H1 (cell line): ENCODE data around the gene GRK5. TPM values are rescaled to one million over a fixed set of nuclear protein-coding genes. Genes with fewer than 3 reads are reported as not detected.
A peak's percentile ranks its signal among the peaks of the same experiment; 100 is the strongest.

Source experiments
- CTCF ChIA-PET: fragments of 300-600 bp; sonication (Branson Sonifier 250); formaldehyde crosslinking; loops from one replicate; lab custom pipeline; 2021; ENCODE audit not compliant: partially characterized antibody; lab: Charles Lee
- POLR2A ChIA-PET: fragments of 300-600 bp; sonication (Branson Sonifier 250); formaldehyde crosslinking; loops from one replicate; lab custom pipeline; 2021; ENCODE audit warnings: inconsistent platforms; ENCODE audit not compliant: partially characterized antibody; lab: Charles Lee
- DNase-seq, 2 experiments: peaks; one replicate each; pipeline versions ENCODE4 v3.0.0 to v3.0.0-alpha.2; 2010 to 2022; ENCODE audit warnings: low spot score in 2 of 2, low read depth in 1 of 2, mixed read lengths in 1 of 2
- FAIRE-seq: peaks from 2 replicates; lab custom pipeline; 2011; peaks lifted over from hg19 to GRCh38; lab: Jason Lieb, UNC
- H2AFZ ChIP-seq: 2 replicates; pipeline ENCODE4 v1.8.1; 2012; ENCODE audit warnings: low read length, inconsistent platforms
- H2AK5ac ChIP-seq: 2 replicates; pipeline ENCODE4 v1.6.1; 2013; ENCODE audit warnings: low read depth, low read length
- H2BK120ac ChIP-seq: replicated peaks from 2 replicates; pipeline ENCODE3; 2013; ENCODE audit warnings: low read depth, low read length, inconsistent platforms
- H2BK12ac ChIP-seq: 2 replicates; pipeline ENCODE4 v1.6.1; 2013; ENCODE audit warnings: low read depth, low read length
- H2BK15ac ChIP-seq: 2 replicates; pipeline ENCODE4 v1.6.1; 2013; ENCODE audit warnings: low read length
- H2BK20ac ChIP-seq: 2 replicates; pipeline ENCODE4 v1.6.1; 2013; ENCODE audit warnings: low read length
- H2BK5ac ChIP-seq: 2 replicates; pipeline ENCODE4 v1.6.1; 2013; ENCODE audit warnings: low read depth, low read length
- H3K14ac ChIP-seq: 2 replicates; pipeline ENCODE4 v1.6.1; 2013; ENCODE audit warnings: inconsistent platforms; ENCODE audit not compliant: insufficient read length
- H3K18ac ChIP-seq: 2 replicates; pipeline ENCODE4 v1.6.1; 2013; ENCODE audit warnings: low read length; ENCODE audit errors: extremely low read depth
- H3K23ac ChIP-seq: 2 replicates; pipeline ENCODE4 v1.6.1; 2013; ENCODE audit warnings: inconsistent platforms; ENCODE audit not compliant: insufficient read length
- H3K23me2 ChIP-seq: 2 replicates; pipeline ENCODE4 v1.6.1; 2013; ENCODE audit warnings: low read depth, low read length
- H3K27ac ChIP-seq: 2 replicates; pipeline ENCODE4 v1.6.1; 2011; ENCODE audit warnings: low read depth, low read length, inconsistent platforms
- H3K27me3 ChIP-seq, 4 experiments: replicated peaks in 1 of 4; 1 replicate in 1 of 4; 2 replicates in 3 of 4; pipeline versions ENCODE4 v1.6.1 to v1.8.1; 2011 to 2013; ENCODE audit warnings: low read length in 3 of 4, mild to moderate bottlenecking in 3 of 4, inconsistent platforms in 2 of 4, mixed read lengths in 2 of 4, moderate library complexity in 1 of 4; ENCODE audit not compliant: control insufficient read depth in 3 of 4, insufficient read depth in 3 of 4; ENCODE audit errors: extremely low read depth in 1 of 4
- H3K36me3 ChIP-seq, 4 experiments: 2 replicates each; pipeline versions ENCODE4 v1.6.1 to v1.8.1; 2011 to 2013; ENCODE audit warnings: mild to moderate bottlenecking in 4 of 4, low read length in 3 of 4, moderate library complexity in 2 of 4, control low read depth in 1 of 4, inconsistent platforms in 1 of 4; ENCODE audit not compliant: insufficient read depth in 4 of 4, control insufficient read depth in 2 of 4
- H3K4ac ChIP-seq: replicated peaks from 2 replicates; pipeline ENCODE3; 2013; ENCODE audit warnings: low read length, low read depth, mixed read lengths, inconsistent platforms; ENCODE audit not compliant: insufficient read length
- H3K4me1 ChIP-seq, 4 experiments: replicated peaks in 1 of 4; 1 replicate in 1 of 4; 2 replicates in 3 of 4; pipeline versions ENCODE4 v1.6.1 to v1.8.1; 2011 to 2013; ENCODE audit warnings: low read length in 3 of 4, inconsistent platforms in 2 of 4, mixed read lengths in 1 of 4; ENCODE audit not compliant: insufficient read depth in 4 of 4, control insufficient read depth in 3 of 4
- H3K4me2 ChIP-seq, 2 experiments: 2 replicates each; pipeline versions ENCODE4 v1.6.1 to v1.8.1; 2011 to 2013; ENCODE audit warnings: low read depth in 2 of 2, low read length in 2 of 2, control low read depth in 1 of 2, inconsistent platforms in 1 of 2, mild to moderate bottlenecking in 1 of 2; ENCODE audit not compliant: insufficient read depth in 1 of 2
- H3K4me3 ChIP-seq, 4 experiments: fragments of 200-600, 300-600 bp in 1 of 4; sonication (generic), shearing (Covaris generic), sonication (Bioruptor Twin) in 1 of 4; 2 replicates each; pipeline versions ENCODE4 v1.5.1 to v1.8.1; 2011 to 2016; ENCODE audit warnings: low read length in 4 of 4, low read depth in 3 of 4, control low read depth in 2 of 4, inconsistent platforms in 2 of 4, mild to moderate bottlenecking in 2 of 4, mixed read lengths in 1 of 4, moderate library complexity in 1 of 4; ENCODE audit not compliant: insufficient read depth in 2 of 4; ENCODE audit errors: extremely low read depth in 1 of 4
- H3K56ac ChIP-seq: replicated peaks from 2 replicates; pipeline ENCODE3; 2013; ENCODE audit warnings: low read depth, mild to moderate bottlenecking, mixed read lengths, low read length, inconsistent platforms; ENCODE audit not compliant: insufficient read length
- H3K79me1 ChIP-seq: 2 replicates; pipeline ENCODE4 v1.6.1; 2013; ENCODE audit warnings: low read depth, low read length, control low read depth
- H3K79me2 ChIP-seq, 2 experiments: 2 replicates each; pipeline versions ENCODE4 v1.6.1 to v1.8.1; 2012 to 2013; ENCODE audit warnings: low read length in 2 of 2, mild to moderate bottlenecking in 2 of 2, inconsistent platforms in 1 of 2; ENCODE audit not compliant: insufficient read depth in 2 of 2, control insufficient read depth in 1 of 2
- H3K9ac ChIP-seq, 4 experiments: replicated peaks in 1 of 4; 1 replicate in 1 of 4; 2 replicates in 3 of 4; pipeline versions ENCODE4 v1.6.1 to v1.8.1; 2011 to 2013; ENCODE audit warnings: low read depth in 3 of 4, low read length in 3 of 4, control low read depth in 2 of 4, mild to moderate bottlenecking in 2 of 4, moderate library complexity in 2 of 4, inconsistent platforms in 1 of 4; ENCODE audit errors: extremely low read depth in 1 of 4
- H3K9me3 ChIP-seq, 2 experiments: 2 replicates each; pipeline versions ENCODE4 v1.6.1 to v1.8.1; 2012 to 2013; ENCODE audit warnings: mild to moderate bottlenecking in 2 of 2, moderate library complexity in 2 of 2, control low read depth in 1 of 2, inconsistent platforms in 1 of 2, low read depth in 1 of 2, low read length in 1 of 2, mixed read lengths in 1 of 2; ENCODE audit not compliant: insufficient read depth in 2 of 2
- H4K20me1 ChIP-seq, 2 experiments: replicated peaks in 1 of 2; 2 replicates each; pipeline versions ENCODE3 to v1.8.1; 2011 to 2013; ENCODE audit warnings: inconsistent platforms in 2 of 2, low read length in 2 of 2, mild to moderate bottlenecking in 1 of 2; ENCODE audit not compliant: insufficient read depth in 2 of 2, control insufficient read depth in 1 of 2
- H4K5ac ChIP-seq: 2 replicates; pipeline ENCODE4 v1.6.1; 2013; ENCODE audit warnings: low read length, low read depth, mixed read lengths, inconsistent platforms; ENCODE audit not compliant: insufficient read length
- H4K8ac ChIP-seq: 2 replicates; pipeline ENCODE4 v1.8.0; 2013; ENCODE audit warnings: mild to moderate bottlenecking, moderate library complexity, low read length, inconsistent platforms; ENCODE audit not compliant: insufficient read depth; ENCODE audit errors: extremely low read depth
- H4K91ac ChIP-seq: replicated peaks from 2 replicates; pipeline ENCODE3; 2013; ENCODE audit warnings: low read length, mixed read lengths, inconsistent platforms; ENCODE audit not compliant: insufficient read length
- BRCA1 ChIP-seq: IDR thresholded peaks from 2 replicates; pipeline ENCODE4 v1.6.1; 2012; ENCODE audit warnings: low read depth, low read length, improper control_type of control experiment
- CTCF ChIP-seq, 3 experiments: IDR thresholded peaks; 1 replicate in 2 of 3; 2 replicates in 1 of 3; pipeline versions ENCODE4 v1.5.1 to v1.6.1; 2011; ENCODE audit warnings: low read length in 3 of 3, mild to moderate bottlenecking in 3 of 3, inconsistent platforms in 2 of 3, low read depth in 1 of 3, moderate library complexity in 1 of 3; ENCODE audit not compliant: insufficient read depth in 1 of 3; ENCODE audit errors: control extremely low read depth in 1 of 3
- KDM1A ChIP-seq: fragments of 200-600, 300-600 bp; sonication (generic); IDR thresholded peaks from 2 replicates; pipeline ENCODE4 v1.7.1; 2016; ENCODE audit warnings: mild to moderate bottlenecking, low read length, borderline replicate concordance
- POLR2AphosphoS5 ChIP-seq: IDR thresholded peaks from 2 replicates; pipeline ENCODE4 v1.6.1; 2011; ENCODE audit warnings: low read depth, low read length
- POU5F1 ChIP-seq: IDR thresholded peaks from 2 replicates; pipeline ENCODE4 v1.6.1; 2011; ENCODE audit warnings: low read depth, mild to moderate bottlenecking, low read length, moderate library complexity
- RNF2 ChIP-seq: fragments of 200-900, 300-1000 bp; sonication (generic); IDR thresholded peaks from 2 replicates; pipeline ENCODE4 v1.7.1; 2016; ENCODE audit warnings: borderline replicate concordance, low read depth, mild to moderate bottlenecking, antibody characterized with exemption, low read length; ENCODE audit not compliant: poor library complexity, severe bottlenecking; ENCODE audit errors: missing control alignments
- SP4 ChIP-seq: IDR thresholded peaks from 2 replicates; pipeline ENCODE4 v1.6.1; 2012; ENCODE audit warnings: low read length, inconsistent platforms
- TAF1 ChIP-seq: IDR thresholded peaks from 2 replicates; pipeline ENCODE4 v1.6.1; 2011; ENCODE audit warnings: mild to moderate bottlenecking, low read depth, low read length
- TAF7 ChIP-seq: optimal IDR thresholded peaks from 2 replicates; pipeline ENCODE3; 2011; ENCODE audit warnings: low read depth, mild to moderate bottlenecking, inconsistent platforms, low read length, moderate library complexity, borderline replicate concordance
- TBP ChIP-seq: IDR thresholded peaks from 2 replicates; pipeline ENCODE4 v1.6.1; 2011; ENCODE audit warnings: low read depth, low read length, improper control_type of control experiment
- WGBS, 2 experiments: shearing (Covaris generic) in 1 of 2; methylation state at CpG; one replicate each; pipeline versions ENCODE4 v1.1.6 to v1.1.7; 2013 to 2015; ENCODE audit warnings: low lambda C conversion rate in 2 of 2, mixed read lengths in 2 of 2, inconsistent platforms in 1 of 2, low coverage in 1 of 2, missing lambda C conversion rate in 1 of 2; ENCODE audit not compliant: insufficient replicate concordance in 2 of 2, insufficient coverage in 1 of 2, insufficient read length in 1 of 2; ENCODE audit errors: extremely low coverage in 1 of 2, missing lambda C conversion rate in 1 of 2; 5-methylcytosine and 5-hydroxymethylcytosine counted together
- polyA plus RNA-seq, 7 experiments: library from polyadenylated mRNA; depleted of rRNA in 3 of 7; stranded (reverse) in 5 of 7; unstranded in 2 of 7; fragments of >200 nt in 5 of 7; fragments of 200-250 nt in 2 of 7; gene quantifications; 1 replicate in 5 of 7; 2 replicates in 1 of 7; 4 replicates in 1 of 7; pipeline versions ENCODE4 v1.2.1 to v1.2.3, GENCODE V29; 2011 to 2013; ENCODE audit warnings: missing spikeins in 2 of 7, mixed read lengths in 2 of 7
- total RNA-seq: library from RNA; stranded (reverse); fragmentation: NEBNext Ultra II Directional; extraction: Animal tissue kit (Norgen Biotek cat#: 25700); gene quantifications from 2 replicates; pipeline ENCODE4 v1.2.1, GENCODE V29; 2021

GRK5 gene
- total and polyA plus RNA-seq, 2 of the 8 experiments (the other 6 are each of a cell fraction or from before 2014, with no cell fraction given): 0.54 to 2.5 TPM

- 89% methylated on average over 16 of the region's 16 CpGs; no CpG with 5 or more reads in 1 of the 2 experiments for WGBS, 2 experiments
- no peak for TF ChIP-seq POLR2AphosphoS5
- no peak for TF ChIP-seq TBP
- no peak for TF ChIP-seq TAF7
- no peak for TF ChIP-seq CTCF (IDR thresholded peaks at IDR 0.05; ENCODE audit: control extremely low read depth in 1 of 3, insufficient read depth in 1 of 3, low read depth in 1 of 3, low read length in 3 of 3)
- no peak for TF ChIP-seq POU5F1
- TF ChIP-seq BRCA1: no peak
- no peak for TF ChIP-seq TAF1
- TF ChIP-seq KDM1A: no peak
- no peak for TF ChIP-seq RNF2
- no peak for TF ChIP-seq SP4
Observed at GRCh38 chr10:119346095-119346832, 138.9 kb downstream of the GRK5 start.

More at GRCh38 chr10:119346095-119346832, 138.9 kb downstream of the GRK5 start:
- H2BK20ac ChIP-seq: no peak overlapping the region
- H3K36me3 ChIP-seq: no peaks in the 10 kb centered on the region
- no peak overlapping the region for H2BK15ac ChIP-seq
- no peak overlapping the region for H3K14ac ChIP-seq
- no peak overlapping the region for H4K91ac ChIP-seq
- H3K9me3 ChIP-seq: peaks cover 1 to 2% of the 10 kb centered on the region in 2 experiments; a peak in 1 of 4 replicates
- H3K4ac ChIP-seq: no peak overlapping the region
- peaks cover 0 to 3% of the 10 kb centered on the region in 2 experiments for H4K20me1 ChIP-seq
- DNase-seq: no peak
- H2BK5ac ChIP-seq: no peak overlapping the region
- no peak for FAIRE-seq
- no peak overlapping the region for H3K27ac ChIP-seq
- no peak overlapping the region for H2AK5ac ChIP-seq
- no peak overlapping the region for H2BK120ac ChIP-seq
- no peak overlapping the region for H2AFZ ChIP-seq
- CTCF ChIA-PET: interaction anchor here (0.9 to 2.7 kb wide), 5 partner anchors 10 to 206 kb away, joined by 3 to 8 read pairs (median 3); no protein-coding TSS in a partner anchor
- H3K23ac ChIP-seq: no peak overlapping the region
- no peak overlapping the region for H3K4me3 ChIP-seq
- H3K4me1 ChIP-seq: no peaks in the 10 kb centered on the region
- H3K9ac ChIP-seq: no peak overlapping the region
- no peak overlapping the region for H3K18ac ChIP-seq
- H3K79me1 ChIP-seq: no peaks in the 10 kb centered on the region
- H3K4me2 ChIP-seq: no peak overlapping the region
- no peak overlapping the region for H4K5ac ChIP-seq
- no peak overlapping the region for H3K56ac ChIP-seq
- no peaks in the 10 kb centered on the region for H3K79me2 ChIP-seq
- no peaks in the 10 kb centered on the region for H3K23me2 ChIP-seq
- POLR2A ChIA-PET: interaction anchor here (1.0 to 1.1 kb wide), 2 partner anchors 9 to 11 kb away, joined by 3 to 8 read pairs; no protein-coding TSS in a partner anchor
- H3K27me3 ChIP-seq: no peaks in the 10 kb centered on the region
- no peak overlapping the region for H2BK12ac ChIP-seq
- 0 out of 2 replicates have a peak overlapping the region, but pooled peaks have one; percentile 38 for H4K8ac ChIP-seq
